ENCODE data around the gene TCF4.

TCF4 gene

DNA sequence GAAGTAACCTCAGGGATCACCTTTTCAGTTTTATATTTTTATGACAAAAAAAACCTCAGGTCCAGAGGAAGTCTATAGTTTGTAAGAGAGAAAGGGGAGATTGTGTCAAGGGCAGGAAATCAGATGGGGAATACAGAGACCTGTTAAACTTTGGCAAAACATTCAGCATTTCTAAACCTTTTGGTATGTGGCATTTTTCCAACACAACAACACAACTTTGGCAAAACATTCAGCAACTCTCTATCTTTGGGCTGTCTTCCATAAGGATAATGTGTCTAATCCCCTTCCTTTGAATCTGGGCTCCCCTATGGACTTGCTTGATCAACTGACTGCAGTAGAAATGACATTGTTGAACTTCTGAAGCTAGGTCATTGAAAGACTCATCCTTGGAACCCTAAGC lies 408.2 kb downstream of the TCF4 start:
- FAIRE-seq (no peak), DNase-seq (ENCODE audit: extremely low spot score, insufficient read length, low read depth) (no peak)

DNA sequence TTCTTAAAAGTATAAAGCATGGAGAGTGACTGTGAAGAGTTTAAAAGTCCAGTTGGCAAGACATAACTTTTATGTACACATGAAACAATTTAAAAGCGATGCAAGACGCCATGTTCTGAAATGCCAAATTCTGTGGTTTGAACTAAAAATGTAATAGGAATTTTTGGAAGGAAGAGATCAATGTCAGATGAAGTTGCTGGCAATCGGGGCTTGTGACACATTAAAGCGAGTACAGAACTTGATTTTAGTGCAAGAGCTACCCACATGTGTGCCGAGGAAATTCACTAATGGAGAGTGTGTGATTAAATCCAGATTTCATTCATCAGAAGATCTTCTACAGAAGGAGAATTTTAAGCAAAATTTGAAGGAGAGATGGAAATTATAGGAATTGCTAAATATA lies 408.6 kb downstream of the TCF4 start:
- no peak for FAIRE-seq
- DNase-seq (ENCODE audit: extremely low spot score, insufficient read length, low read depth): no peak

DNA sequence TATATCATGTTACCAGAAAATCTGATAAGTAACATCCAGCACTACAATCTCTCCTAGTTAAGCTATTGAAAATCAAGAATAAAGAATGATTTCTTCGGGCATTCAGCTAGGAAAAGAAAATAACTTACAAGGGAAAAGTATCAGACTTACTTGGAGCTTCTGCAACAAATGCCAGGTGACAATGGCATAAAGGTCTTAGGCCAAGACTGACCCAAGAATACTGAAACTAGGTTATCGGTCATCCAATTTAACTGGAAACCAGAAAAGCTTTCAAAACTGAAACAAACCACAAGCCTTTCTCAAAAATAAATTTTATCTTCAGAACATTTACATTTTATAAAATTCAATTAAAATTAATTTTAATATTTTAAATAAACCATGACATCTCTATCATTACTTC lies 414.7 kb downstream of the TCF4 start:
- DNase-seq (ENCODE audit: extremely low spot score, insufficient read length, low read depth): no peak
- FAIRE-seq: no peak
